HCT116 (cell line): ENCODE results near the gene C10orf143. TPM values are rescaled to one million over a fixed set of nuclear protein-coding genes. Genes with fewer than 3 reads are reported as not detected.

Experiments
- ATAC-seq: fragments of 200-7000 bp; cut with Tn5 transposase; 2 replicates; pipeline ENCODE4 v1.9.1; 2020; ENCODE audit warnings: mild to moderate bottlenecking, moderate library complexity
- BruUV-seq: library from RNA; stranded (reverse); fragments of 400-500 nt; replicated peaks from 2 replicates; lab custom pipeline; 2021; lab: Mats Ljungman, UMichigan
- CTCF ChIA-PET: fragments of 300-600 bp; sonication (Branson Sonifier 250); formaldehyde crosslinking; loops from one replicate; lab custom pipeline; 2021; ENCODE audit warnings: antibody characterized with exemption; lab: Charles Lee
- POLR2A ChIA-PET: fragments of 300-600, 350-600 bp; sonication (Branson Sonifier 250); formaldehyde crosslinking; loops from one replicate; lab custom pipeline; 2021; ENCODE audit warnings: antibody characterized with exemption; lab: Charles Lee
- RAD21 ChIA-PET, 2 experiments: fragments of 300-600 bp; sonication (Branson Sonifier 250); formaldehyde crosslinking; loops; one replicate each; lab custom pipeline; 2023; ENCODE audit warnings: low total read pairs in 2 of 2; ENCODE audit not compliant: uncharacterized antibody in 2 of 2, unreplicated experiment in 2 of 2, low non-redundant PET in 1 of 2; lab: Charles Lee
- DNase-seq: peaks from one replicate; pipeline ENCODE4 v3.0.0-alpha.2; 2010; ENCODE audit warnings: low read depth, low spot score
- H2AFZ ChIP-seq: fragments of 200-600 bp; shearing (Covaris generic), sonication (generic); 2 replicates; pipeline ENCODE4 v1.6.1; 2017; ENCODE audit warnings: low read depth, mixed run types, mixed read lengths, antibody characterized with exemption, low read length; ENCODE audit not compliant: poor library complexity, severe bottlenecking
- H3K27ac ChIP-seq: 2 replicates; pipeline ENCODE4 v1.5.1; 2012; ENCODE audit warnings: low read depth, low read length
- H3K27me3 ChIP-seq: fragments of 200-600 bp; sonication (generic); 2 replicates; pipeline ENCODE4 v1.6.1; 2016; ENCODE audit warnings: mixed run types, low read length, mixed read lengths; ENCODE audit not compliant: insufficient read depth
- H3K36me3 ChIP-seq, 2 experiments: fragments of 200-500 bp in 1 of 2; fragments of 200-600 bp in 1 of 2; sonication (Bioruptor generic) in 1 of 2; sonication (generic) in 1 of 2; 2 replicates each; pipeline versions ENCODE4 v1.5.1 to v1.6.1; 2014 to 2016; ENCODE audit warnings: low read length in 2 of 2, inconsistent platforms in 1 of 2, mixed read lengths in 1 of 2, mixed run types in 1 of 2; ENCODE audit not compliant: insufficient read depth in 2 of 2, control insufficient read depth in 1 of 2
- H3K4me1 ChIP-seq, 2 experiments: fragments of 200-600 bp in 1 of 2; sonication (generic) in 1 of 2; 2 replicates each; pipeline versions ENCODE4 v1.5.1 to v1.6.1; 2012 to 2017; ENCODE audit warnings: low read length in 2 of 2, inconsistent platforms in 1 of 2, mild to moderate bottlenecking in 1 of 2, mixed read lengths in 1 of 2, mixed run types in 1 of 2, moderate library complexity in 1 of 2; ENCODE audit not compliant: insufficient read depth in 2 of 2, control insufficient read depth in 1 of 2
- H3K4me2 ChIP-seq: fragments of 200-600 bp; sonication (generic); 2 replicates; pipeline ENCODE4 v1.6.1; 2017; ENCODE audit warnings: mixed run types, low read length, mixed read lengths
- H3K4me3 ChIP-seq, 2 experiments: fragments of 200-600 bp in 1 of 2; sonication (generic) in 1 of 2; replicated peaks in 1 of 2; 2 replicates each; pipeline ENCODE4 v1.5.1; 2011 to 2016; ENCODE audit warnings: low read length in 2 of 2, control low read depth in 1 of 2, low read depth in 1 of 2, mild to moderate bottlenecking in 1 of 2, mixed read lengths in 1 of 2, mixed run types in 1 of 2
- H3K79me2 ChIP-seq: fragments of 200-600 bp; sonication (generic); 2 replicates; pipeline ENCODE4 v1.6.1; 2017; ENCODE audit warnings: mild to moderate bottlenecking, mixed run types, low read length, moderate library complexity, mixed read lengths; ENCODE audit not compliant: insufficient read depth
- H3K9ac ChIP-seq: fragments of 200-600 bp; sonication (generic); 2 replicates; pipeline ENCODE4 v1.6.1; 2016; ENCODE audit warnings: low read length, mixed read lengths
- H3K9me2 ChIP-seq: fragments of 200-600 bp; sonication (generic), shearing (Covaris generic); 2 replicates; pipeline ENCODE4 v1.6.1; 2017; ENCODE audit warnings: mixed run types, mild to moderate bottlenecking, moderate library complexity; ENCODE audit not compliant: insufficient read depth
- H3K9me3 ChIP-seq, 2 experiments: fragments of 200-500 bp in 1 of 2; fragments of 200-600 bp in 1 of 2; sonication (Bioruptor generic) in 1 of 2; sonication (generic) in 1 of 2; 2 replicates each; pipeline ENCODE4 v1.6.1; 2014 to 2017; ENCODE audit warnings: low read length in 2 of 2, mixed read lengths in 2 of 2, inconsistent platforms in 1 of 2, low read depth in 1 of 2, mild to moderate bottlenecking in 1 of 2, mixed run types in 1 of 2, moderate library complexity in 1 of 2; ENCODE audit not compliant: control insufficient read depth in 1 of 2, insufficient read depth in 1 of 2
- H4K20me1 ChIP-seq: fragments of 200-600 bp; sonication (generic), shearing (Covaris generic); 2 replicates; pipeline ENCODE4 v1.6.1; 2017; ENCODE audit warnings: mixed run types, mild to moderate bottlenecking, moderate library complexity; ENCODE audit not compliant: insufficient read depth
- CEBPB ChIP-seq: IDR thresholded peaks from 2 replicates; pipeline ENCODE4 v1.6.1; 2012; ENCODE audit warnings: low read depth
- EGR1 ChIP-seq: IDR thresholded peaks from 2 replicates; pipeline ENCODE4 v1.6.1; 2012; ENCODE audit warnings: low read depth
- ELF1 ChIP-seq: IDR thresholded peaks from 2 replicates; pipeline ENCODE4 v1.6.1; 2012; ENCODE audit warnings: low read depth, borderline replicate concordance
- EZH2 ChIP-seq: fragments of 200-600 bp; sonication (generic); IDR thresholded peaks from 2 replicates; pipeline ENCODE4 v1.6.1; 2017; ENCODE audit warnings: antibody characterized with exemption, mixed run types
- EZH2phosphoT487 ChIP-seq: fragments of 200-600 bp; IDR thresholded peaks from 2 replicates; pipeline ENCODE4 v1.6.1; 2018; ENCODE audit warnings: antibody characterized with exemption, borderline replicate concordance
- FOSL1 ChIP-seq: IDR thresholded peaks from 2 replicates; pipeline ENCODE4 v1.6.1; 2012; ENCODE audit warnings: low read depth
- MAX ChIP-seq: IDR thresholded peaks from 2 replicates; pipeline ENCODE4 v1.6.1; 2012
- POLR2AphosphoS5 ChIP-seq: IDR thresholded peaks from 2 replicates; pipeline ENCODE4 v1.6.1; 2011; ENCODE audit warnings: mild to moderate bottlenecking, low read depth, low read length, moderate library complexity
- RAD21 ChIP-seq: IDR thresholded peaks from 2 replicates; pipeline ENCODE4 v1.6.1; 2012; ENCODE audit warnings: low read depth, mild to moderate bottlenecking
- REST ChIP-seq: IDR thresholded peaks from 2 replicates; pipeline ENCODE4 v1.6.1; 2012; ENCODE audit warnings: low read depth
- SIN3A ChIP-seq: IDR thresholded peaks from 2 replicates; pipeline ENCODE4 v1.6.1; 2012; ENCODE audit warnings: low read depth
- SP1 ChIP-seq: IDR thresholded peaks from 2 replicates; pipeline ENCODE4 v1.6.1; 2012; ENCODE audit warnings: low read depth
- SRF ChIP-seq: IDR thresholded peaks from 2 replicates; pipeline ENCODE4 v1.6.1; 2012; ENCODE audit warnings: low read depth
- YY1 ChIP-seq: IDR thresholded peaks from 2 replicates; pipeline ENCODE4 v1.6.1; 2011; ENCODE audit warnings: low read length, low read depth, moderate library complexity, mild to moderate bottlenecking; ENCODE audit not compliant: insufficient replicate concordance; ENCODE audit errors: extremely low read depth
- ZFX ChIP-seq: fragments of 450-650 bp; IDR thresholded peaks from 2 replicates; pipeline ENCODE4 v1.6.1; 2017
- ZNF274 ChIP-seq: fragments of 200-500 bp; sonication (Bioruptor generic); IDR thresholded peaks from 2 replicates; pipeline ENCODE4 v1.6.1; 2014; ENCODE audit warnings: mild to moderate bottlenecking, low read depth, low read length, inconsistent platforms
- intact Hi-C: fragments of 100-400 bp; cut with micrococcal nuclease; formaldehyde crosslinking; loops from 2 replicates; pipeline ENCODE4 v1.10.0; 2022
- total RNA-seq: library from RNA; stranded (reverse); gene quantifications from one replicate; pipeline ENCODE4 v1.2.1, GENCODE V29; 2021; ENCODE audit not compliant: unreplicated experiment
- TF ChIP-seq, protein P1 (sequence below): IDR thresholded peaks from 2 replicates; pipeline ENCODE4 v1.6.1; 2011; ENCODE audit warnings: mild to moderate bottlenecking, low read length, moderate library complexity; ENCODE audit not compliant: insufficient replicate concordance; ENCODE audit errors: extremely low read depth
- TF ChIP-seq, protein P2 (sequence below), 3 experiments: fragments of 200-600 bp in 1 of 3; sonication (generic) in 1 of 3; IDR thresholded peaks in 2 of 3; conservative IDR thresholded peaks in 1 of 3; 2 replicates each; pipeline ENCODE4 v1.5.1; 2012 to 2017; ENCODE audit warnings: low read depth in 2 of 3, low read length in 2 of 3, antibody characterized with exemption in 1 of 3, borderline replicate concordance in 1 of 3, control low read depth in 1 of 3, mild to moderate bottlenecking in 1 of 3, mixed read lengths in 1 of 3, mixed run types in 1 of 3, moderate library complexity in 1 of 3; ENCODE audit not compliant: insufficient read depth in 1 of 3

C10orf143 gene
- total RNA-seq, 1 experiment from 2014 or later, result 0.66 TPM

DNA sequence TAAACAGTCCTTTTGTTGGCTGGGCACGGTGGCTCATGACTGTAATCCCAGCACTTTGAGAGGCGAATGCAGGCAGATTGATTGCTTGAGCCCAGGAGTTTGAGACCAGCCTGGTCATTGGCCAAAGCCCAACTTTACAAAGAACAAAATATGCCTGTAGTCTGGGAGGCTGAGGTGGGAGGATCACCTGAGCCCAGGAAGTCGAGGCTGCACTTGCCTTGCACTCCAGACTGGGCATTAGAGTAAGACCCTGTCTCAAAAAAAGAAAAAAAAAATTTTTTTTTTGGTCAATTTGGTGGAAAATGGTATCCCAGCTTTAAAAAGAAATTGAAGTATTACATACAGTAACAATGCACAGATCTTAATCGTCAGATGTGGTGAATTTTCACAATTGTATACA lies 30.4 kb upstream of the C10orf143 start:
- CTCF ChIA-PET, result no interaction called here
- Histone ChIP-seq H2AFZ (no peak overlapping the region), H3K4me2 (no peak overlapping the region), H3K79me2 (peaks cover 89% of the 10 kb centered on the region), H3K4me3 (no peak overlapping the region), H3K9ac (no peak overlapping the region), H3K9me2 (no peaks in the 10 kb centered on the region), H3K4me1 (peaks cover 8 to 19% of the 10 kb centered on the region in 2 experiments; a peak in 3 of 4 replicates), H4K20me1 (0 out of 2 replicates have a peak, but pooled peaks cover 6% of the 10 kb centered on the region), H3K36me3 (no peaks in the 10 kb centered on the region), H3K27ac (no peak overlapping the region), H3K27me3 (no peaks in the 10 kb centered on the region), H3K9me3 (no peaks in the 10 kb centered on the region)
- ATAC-seq (no peak), DNase-seq (no peak)
- RAD21 ChIA-PET, result no interaction called here
- intact Hi-C loops, result no loop called here
- TF ChIP-seq RAD21 (no peak), SP1 (no peak), MAX (no peak), ZFX (no peak), CEBPB (no peak), EZH2phosphoT487 (no peak), ZNF274 (no peak), POLR2AphosphoS5 (no peak), EGR1 (no peak), REST (no peak), SIN3A (no peak), YY1 (no peak), EZH2 (no peak), SRF (no peak), FOSL1 (no peak), ELF1 (no peak)
- TF ChIP-seq, protein P1, sequence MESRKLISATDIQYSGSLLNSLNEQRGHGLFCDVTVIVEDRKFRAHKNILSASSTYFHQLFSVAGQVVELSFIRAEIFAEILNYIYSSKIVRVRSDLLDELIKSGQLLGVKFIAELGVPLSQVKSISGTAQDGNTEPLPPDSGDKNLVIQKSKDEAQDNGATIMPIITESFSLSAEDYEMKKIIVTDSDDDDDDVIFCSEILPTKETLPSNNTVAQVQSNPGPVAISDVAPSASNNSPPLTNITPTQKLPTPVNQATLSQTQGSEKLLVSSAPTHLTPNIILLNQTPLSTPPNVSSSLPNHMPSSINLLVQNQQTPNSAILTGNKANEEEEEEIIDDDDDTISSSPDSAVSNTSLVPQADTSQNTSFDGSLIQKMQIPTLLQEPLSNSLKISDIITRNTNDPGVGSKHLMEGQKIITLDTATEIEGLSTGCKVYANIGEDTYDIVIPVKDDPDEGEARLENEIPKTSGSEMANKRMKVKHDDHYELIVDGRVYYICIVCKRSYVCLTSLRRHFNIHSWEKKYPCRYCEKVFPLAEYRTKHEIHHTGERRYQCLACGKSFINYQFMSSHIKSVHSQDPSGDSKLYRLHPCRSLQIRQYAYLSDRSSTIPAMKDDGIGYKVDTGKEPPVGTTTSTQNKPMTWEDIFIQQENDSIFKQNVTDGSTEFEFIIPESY, result no peak
- TF ChIP-seq, protein P2, sequence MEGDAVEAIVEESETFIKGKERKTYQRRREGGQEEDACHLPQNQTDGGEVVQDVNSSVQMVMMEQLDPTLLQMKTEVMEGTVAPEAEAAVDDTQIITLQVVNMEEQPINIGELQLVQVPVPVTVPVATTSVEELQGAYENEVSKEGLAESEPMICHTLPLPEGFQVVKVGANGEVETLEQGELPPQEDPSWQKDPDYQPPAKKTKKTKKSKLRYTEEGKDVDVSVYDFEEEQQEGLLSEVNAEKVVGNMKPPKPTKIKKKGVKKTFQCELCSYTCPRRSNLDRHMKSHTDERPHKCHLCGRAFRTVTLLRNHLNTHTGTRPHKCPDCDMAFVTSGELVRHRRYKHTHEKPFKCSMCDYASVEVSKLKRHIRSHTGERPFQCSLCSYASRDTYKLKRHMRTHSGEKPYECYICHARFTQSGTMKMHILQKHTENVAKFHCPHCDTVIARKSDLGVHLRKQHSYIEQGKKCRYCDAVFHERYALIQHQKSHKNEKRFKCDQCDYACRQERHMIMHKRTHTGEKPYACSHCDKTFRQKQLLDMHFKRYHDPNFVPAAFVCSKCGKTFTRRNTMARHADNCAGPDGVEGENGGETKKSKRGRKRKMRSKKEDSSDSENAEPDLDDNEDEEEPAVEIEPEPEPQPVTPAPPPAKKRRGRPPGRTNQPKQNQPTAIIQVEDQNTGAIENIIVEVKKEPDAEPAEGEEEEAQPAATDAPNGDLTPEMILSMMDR (IDR thresholded peaks at IDR 0.05 in 2 of 3, conservative IDR thresholded peaks at IDR 0.05 in 1 of 3; ENCODE audit: borderline replicate concordance in 1 of 3, insufficient read depth in 1 of 3, low read depth in 2 of 3, low read length in 2 of 3), result no peak
- POLR2A ChIA-PET, result no interaction called here
- no TSS peak for BruUV-seq
